Lung (tissue), 12 donors: Measurements from ENCODE around the gene CEP128. TPM values are rescaled to one million over a fixed set of nuclear protein-coding genes. Genes with fewer than 3 reads are reported as not detected.

Source experiments
- ATAC-seq: fragments of 200-7000 bp; cut with Tn5 transposase; one replicate; pipeline ENCODE4 v1.9.1; 2020; ENCODE audit warnings: moderate number of reproducible peaks; ENCODE audit not compliant: insufficient read depth, low FRiP score
- DNase-seq, 3 donors: peaks; one replicate each; pipeline ENCODE4 v3.0.0-alpha.2; 2013 to 2017
- H3K27ac ChIP-seq, 2 donors: one replicate each; pipeline ENCODE4 v1.5.1; 2013; ENCODE audit warnings: mild to moderate bottlenecking in 2 of 2, moderate library complexity in 2 of 2, control low read depth in 1 of 2, inconsistent platforms in 1 of 2, low read depth in 1 of 2, low read length in 1 of 2
- H3K27me3 ChIP-seq, 3 donors: one replicate each; pipeline ENCODE4 v1.5.1; 2013; ENCODE audit warnings: low read length in 2 of 3; ENCODE audit not compliant: control insufficient read depth in 3 of 3, insufficient read depth in 3 of 3
- H3K36me3 ChIP-seq, 4 donors: one replicate each; pipeline ENCODE4 v1.5.1; 2013; ENCODE audit warnings: low read length in 4 of 4, mild to moderate bottlenecking in 1 of 4, moderate library complexity in 1 of 4; ENCODE audit not compliant: control insufficient read depth in 4 of 4, insufficient read depth in 4 of 4
- H3K4me1 ChIP-seq, 5 donors: one replicate each; pipeline ENCODE4 v1.5.1; 2013; ENCODE audit warnings: low read length in 5 of 5, mild to moderate bottlenecking in 2 of 5, moderate library complexity in 1 of 5; ENCODE audit not compliant: control insufficient read depth in 5 of 5, insufficient read depth in 5 of 5
- H3K4me3 ChIP-seq: one replicate; pipeline ENCODE4 v1.5.1; 2013; ENCODE audit warnings: mild to moderate bottlenecking, control low read depth, moderate library complexity
- H3K9ac ChIP-seq, 2 donors: one replicate each; pipeline ENCODE4 v1.5.1; 2013; ENCODE audit warnings: low read length in 2 of 2, control low read depth in 1 of 2; ENCODE audit not compliant: insufficient read depth in 1 of 2
- H3K9me3 ChIP-seq, 4 donors: one replicate each; pipeline ENCODE4 v1.5.1; 2013; ENCODE audit warnings: low read length in 3 of 4, mild to moderate bottlenecking in 1 of 4, moderate library complexity in 1 of 4; ENCODE audit not compliant: control insufficient read depth in 4 of 4, insufficient read depth in 3 of 4
- CTCF ChIP-seq: IDR thresholded peaks from 2 replicates; pipeline ENCODE4 v1.5.1; 2012; ENCODE audit warnings: mild to moderate bottlenecking; ENCODE audit errors: control extremely low read depth, extremely low read depth
- WGBS, 2 donors: extraction: QIAGEN DNeasy Blood & Tissue Kit; methylation state at CpG; one replicate each; pipeline ENCODE4 v1.1.7; 2013; 5-methylcytosine and 5-hydroxymethylcytosine counted together
- polyA plus RNA-seq, 2 donors: library from polyadenylated mRNA; stranded (reverse); fragments of 200-250 nt; gene quantifications; one replicate each; pipeline ENCODE4 v1.2.1, GENCODE V29; 2013
- total RNA-seq, 2 donors: library from RNA; depleted of rRNA in 1 of 2; stranded (reverse); fragments of >200 nt in 1 of 2; gene quantifications; one replicate each; pipeline ENCODE4 v1.2.1, GENCODE V29; 2014 to 2021
- donor health status: control.
- donor health status: control.
- donor health status: Bipolar disorder and iron deficiency.
- donor health status: healthy.
- donor health status: DM: yes; HTN: yes; CAD: no.

The CEP128 gene
- total and polyA plus RNA-seq, 4 donors = 1.1 to 12.0 (median 6.2) TPM

- H3K9ac ChIP-seq = peak overlapping the region in 1 of 2 donors; percentile 56
- peak overlapping the region in 1 of 2 donors; percentile 50 for H3K27ac ChIP-seq
- no peaks in the 10 kb centered on the region for H3K27me3 ChIP-seq
- no peak for TF ChIP-seq CTCF
- no peaks in the 10 kb centered on the region for H3K36me3 ChIP-seq
- peaks cover 0 to 6% (median 2%) of the 10 kb centered on the region in 5 donors for H3K4me1 ChIP-seq
- no peak overlapping the region for H3K4me3 ChIP-seq
- DNase-seq (no peak), ATAC-seq (no peak)
- peaks cover 0 to 2% (median 0%) of the 10 kb centered on the region in 4 donors for H3K9me3 ChIP-seq
- 27 to 34% methylated on average over 5 of the region's 5 CpGs for WGBS, 2 donors
Measured at GRCh38 chr14:80942191-80942600, 658 bp upstream of the CEP128 start.

GRCh38 chr14:80940146-80940545 lies 1.4 kb downstream of the CEP128 start:
- DNase-seq = no peak
- Histone ChIP-seq H3K4me3 (no peak overlapping the region), H3K27ac (no peak overlapping the region), H3K9me3 (peaks cover 0 to 2% (median 0%) of the 10 kb centered on the region in 4 donors), H3K9ac (no peak overlapping the region), H3K4me1 (peaks cover 0 to 6% (median 2%) of the 10 kb centered on the region in 5 donors), H3K27me3 (no peaks in the 10 kb centered on the region), H3K36me3 (no peaks in the 10 kb centered on the region)
- ATAC-seq = no peak
- 55 to 76% methylated on average over 1 of the region's 1 CpG for WGBS, 2 donors
- TF ChIP-seq CTCF = no peak

GRCh38 chr14:80933686-80934085 lies 7.9 kb downstream of the CEP128 start:
- H3K36me3 ChIP-seq = no peaks in the 10 kb centered on the region
- H3K4me1 ChIP-seq = no peaks in the 10 kb centered on the region
- WGBS, 2 donors = 43 to 71% methylated on average over 4 of the region's 4 CpGs
- ATAC-seq (no peak), DNase-seq (no peak)
- no peaks in the 10 kb centered on the region for H3K27me3 ChIP-seq
- no peak overlapping the region for H3K27ac ChIP-seq
- no peak for TF ChIP-seq CTCF
- H3K9me3 ChIP-seq = no peaks in the 10 kb centered on the region
- no peak overlapping the region for H3K4me3 ChIP-seq
- no peak overlapping the region for H3K9ac ChIP-seq

GRCh38 chr14:80933282-80933681 lies 8.3 kb downstream of the CEP128 start:
- Histone ChIP-seq H3K36me3 (no peaks in the 10 kb centered on the region), H3K4me1 (no peaks in the 10 kb centered on the region), H3K9me3 (no peaks in the 10 kb centered on the region), H3K27ac (no peak overlapping the region), H3K27me3 (no peaks in the 10 kb centered on the region), H3K4me3 (no peak overlapping the region), H3K9ac (no peak overlapping the region)
- ATAC-seq (no peak), DNase-seq (no peak)
- no peak for TF ChIP-seq CTCF
